Chondrocyte (in vitro differentiated cells): ENCODE measurements around the gene KCNQ1. TPM values are rescaled to one million over a fixed set of nuclear protein-coding genes. Genes with fewer than 3 reads are reported as not detected.

Experiments used
- DNase-seq: peaks from one replicate; pipeline ENCODE4 v3.0.0; 2021; ENCODE audit warnings: mixed read lengths, low spot score
- H3K27ac Mint-ChIP-seq: one replicate; pipeline ENCODE4 v1.8.0; 2021; ENCODE audit warnings: mild to moderate bottlenecking, moderate library complexity, mixed read lengths; ENCODE audit not compliant: unreplicated experiment
- H3K27me3 Mint-ChIP-seq: 2 replicates; pipeline ENCODE4 v1.8.0; 2021; ENCODE audit warnings: low read depth, mixed read lengths
- H3K36me3 Mint-ChIP-seq: 2 replicates; pipeline ENCODE4 v1.8.0; 2021; ENCODE audit warnings: low read depth, mixed read lengths
- H3K4me1 Mint-ChIP-seq: 2 replicates; pipeline ENCODE4 v1.8.0; 2021; ENCODE audit warnings: low read depth, mild to moderate bottlenecking, mixed read lengths
- H3K4me3 Mint-ChIP-seq: one replicate; pipeline ENCODE4 v1.8.0; 2021; ENCODE audit warnings: mild to moderate bottlenecking, moderate library complexity, mixed read lengths; ENCODE audit not compliant: unreplicated experiment
- H3K9me3 Mint-ChIP-seq: 2 replicates; pipeline ENCODE4 v1.8.0; 2021; ENCODE audit warnings: low read depth, mixed read lengths
- total RNA-seq: library from RNA; stranded (reverse); gene quantifications from 3 replicates; pipeline ENCODE4 v1.2.1, GENCODE V29; 2021
- TF ChIP-seq, protein P1 (sequence below): fragments of 200-600 bp; sonication (generic); IDR thresholded peaks from 2 replicates; pipeline ENCODE4 v1.5.0; 2021; ENCODE audit warnings: antibody characterized with exemption, mild to moderate bottlenecking, moderate library complexity

Gene KCNQ1
- total RNA-seq, 1 donor from 2014 or later = not detected

DNA sequence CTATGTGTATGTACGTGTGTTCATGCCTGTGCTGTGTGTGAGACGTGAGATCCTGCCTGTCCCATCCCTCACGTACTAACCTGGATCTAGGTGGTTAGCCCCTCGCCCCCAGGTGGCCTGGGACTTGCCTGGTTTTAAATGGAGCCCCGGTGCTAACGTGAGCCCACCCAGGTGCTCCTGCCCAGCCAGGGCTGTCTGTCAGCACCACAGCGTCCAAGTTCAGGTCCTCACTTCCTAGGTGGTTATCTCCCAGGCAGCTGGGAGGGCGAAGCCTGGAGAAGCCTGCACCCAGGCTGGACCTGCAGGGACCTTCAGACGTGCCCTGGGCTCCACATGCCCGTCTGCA, 86.0 kb downstream of the KCNQ1 start:
- Mint-ChIP-seq H3K4me3 (no peak overlapping the region), H3K4me1 (peaks cover 12% of the 10 kb centered on the region)
- DNase-seq = peak; percentile 80

DNA sequence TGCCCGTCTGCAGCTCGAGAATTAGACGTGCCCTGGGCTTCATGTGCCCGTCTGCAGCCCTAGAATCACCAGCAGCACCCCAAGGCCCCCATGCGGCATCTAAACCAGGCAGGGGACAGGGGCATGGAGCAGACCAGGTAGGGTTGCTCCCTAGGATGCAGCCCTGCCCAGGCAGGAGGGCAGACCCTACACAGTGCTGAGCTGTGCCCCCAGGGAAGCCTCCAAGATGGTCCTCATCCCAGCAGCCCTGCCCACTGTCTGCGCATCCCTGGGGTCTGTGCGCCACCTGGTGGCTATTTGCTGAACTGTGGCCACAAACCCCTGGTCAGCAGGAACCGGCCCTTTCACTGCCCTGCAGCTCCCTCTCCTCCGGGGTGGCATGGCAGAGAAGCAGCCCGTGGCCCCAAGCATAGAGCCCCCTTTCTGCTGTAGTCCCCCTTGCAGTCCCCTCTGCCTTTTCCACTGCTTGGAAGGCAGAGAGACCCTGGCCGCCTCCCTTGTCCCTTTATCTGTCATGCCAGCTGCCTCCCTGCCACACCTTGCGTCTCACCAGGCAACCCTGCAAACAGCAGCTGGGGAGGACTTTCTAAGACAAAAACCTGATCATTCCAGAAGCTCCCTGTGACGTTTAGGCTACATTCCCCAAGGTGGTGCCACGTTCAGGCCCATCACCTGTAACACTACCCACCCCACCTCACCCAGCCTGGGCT, 86.6 kb downstream of the KCNQ1 start:
- DNase-seq = peak; percentile 81
- H3K27ac Mint-ChIP-seq = no peak overlapping the region
- no peak overlapping the region for H3K4me3 Mint-ChIP-seq
- TF ChIP-seq, protein P1, sequence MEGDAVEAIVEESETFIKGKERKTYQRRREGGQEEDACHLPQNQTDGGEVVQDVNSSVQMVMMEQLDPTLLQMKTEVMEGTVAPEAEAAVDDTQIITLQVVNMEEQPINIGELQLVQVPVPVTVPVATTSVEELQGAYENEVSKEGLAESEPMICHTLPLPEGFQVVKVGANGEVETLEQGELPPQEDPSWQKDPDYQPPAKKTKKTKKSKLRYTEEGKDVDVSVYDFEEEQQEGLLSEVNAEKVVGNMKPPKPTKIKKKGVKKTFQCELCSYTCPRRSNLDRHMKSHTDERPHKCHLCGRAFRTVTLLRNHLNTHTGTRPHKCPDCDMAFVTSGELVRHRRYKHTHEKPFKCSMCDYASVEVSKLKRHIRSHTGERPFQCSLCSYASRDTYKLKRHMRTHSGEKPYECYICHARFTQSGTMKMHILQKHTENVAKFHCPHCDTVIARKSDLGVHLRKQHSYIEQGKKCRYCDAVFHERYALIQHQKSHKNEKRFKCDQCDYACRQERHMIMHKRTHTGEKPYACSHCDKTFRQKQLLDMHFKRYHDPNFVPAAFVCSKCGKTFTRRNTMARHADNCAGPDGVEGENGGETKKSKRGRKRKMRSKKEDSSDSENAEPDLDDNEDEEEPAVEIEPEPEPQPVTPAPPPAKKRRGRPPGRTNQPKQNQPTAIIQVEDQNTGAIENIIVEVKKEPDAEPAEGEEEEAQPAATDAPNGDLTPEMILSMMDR = peak; percentile 89
- H3K36me3 Mint-ChIP-seq = no peaks in the 10 kb centered on the region
- no peaks in the 10 kb centered on the region for H3K9me3 Mint-ChIP-seq
- peaks cover 12% of the 10 kb centered on the region for H3K4me1 Mint-ChIP-seq
- H3K27me3 Mint-ChIP-seq = peaks cover 17% of the 10 kb centered on the region

More for the DNA sequence above, 86.0 kb downstream of the KCNQ1 start:
- Mint-ChIP-seq H3K9me3 (no peaks in the 10 kb centered on the region), H3K36me3 (no peaks in the 10 kb centered on the region), H3K27me3 (peaks cover 20% of the 10 kb centered on the region), H3K27ac (no peak overlapping the region)
- TF ChIP-seq, protein P1 = no peak

DNA sequence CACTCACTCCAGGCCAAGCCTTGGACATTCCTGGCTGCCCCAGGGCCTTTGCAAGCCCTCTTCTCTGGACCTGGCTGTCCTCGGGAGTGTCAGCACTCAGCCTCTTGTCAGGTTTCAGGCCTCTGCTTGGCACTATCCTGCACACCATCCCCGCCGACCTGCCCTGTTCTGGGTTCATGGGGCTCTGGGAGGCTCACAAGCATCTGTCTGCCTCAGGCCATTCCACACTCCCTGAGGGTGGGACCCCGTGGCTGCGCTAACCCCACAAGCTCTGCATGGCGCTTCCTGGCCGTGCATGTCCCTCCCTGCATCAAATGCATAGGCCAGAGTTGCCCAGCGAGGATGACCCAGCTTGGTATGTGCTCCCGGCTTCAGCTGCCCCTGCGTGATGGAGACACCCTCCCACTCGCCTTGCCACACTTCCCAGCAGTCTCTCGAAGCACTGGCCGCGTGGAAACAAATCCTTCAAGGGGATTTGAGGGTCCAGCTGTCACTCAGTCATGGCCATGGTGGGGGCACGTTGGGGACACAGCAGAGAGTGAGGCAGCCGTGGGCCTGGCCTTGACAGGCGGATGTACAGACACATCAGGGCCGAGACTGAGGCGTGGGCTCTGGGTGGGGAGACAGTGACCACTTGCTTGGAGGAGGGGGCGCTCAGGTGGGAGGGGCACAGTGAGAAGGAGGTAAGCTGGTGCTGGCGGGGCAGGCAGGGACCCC, 87.3 kb downstream of the KCNQ1 start:
- H3K9me3 Mint-ChIP-seq = no peaks in the 10 kb centered on the region
- no peak overlapping the region for H3K27ac Mint-ChIP-seq
- peaks cover 12% of the 10 kb centered on the region for H3K4me1 Mint-ChIP-seq
- H3K36me3 Mint-ChIP-seq = no peaks in the 10 kb centered on the region
- H3K4me3 Mint-ChIP-seq = no peak overlapping the region
- TF ChIP-seq, protein P1 = no peak
- peak; percentile 91 for DNase-seq
- peaks cover 15% of the 10 kb centered on the region for H3K27me3 Mint-ChIP-seq

DNA sequence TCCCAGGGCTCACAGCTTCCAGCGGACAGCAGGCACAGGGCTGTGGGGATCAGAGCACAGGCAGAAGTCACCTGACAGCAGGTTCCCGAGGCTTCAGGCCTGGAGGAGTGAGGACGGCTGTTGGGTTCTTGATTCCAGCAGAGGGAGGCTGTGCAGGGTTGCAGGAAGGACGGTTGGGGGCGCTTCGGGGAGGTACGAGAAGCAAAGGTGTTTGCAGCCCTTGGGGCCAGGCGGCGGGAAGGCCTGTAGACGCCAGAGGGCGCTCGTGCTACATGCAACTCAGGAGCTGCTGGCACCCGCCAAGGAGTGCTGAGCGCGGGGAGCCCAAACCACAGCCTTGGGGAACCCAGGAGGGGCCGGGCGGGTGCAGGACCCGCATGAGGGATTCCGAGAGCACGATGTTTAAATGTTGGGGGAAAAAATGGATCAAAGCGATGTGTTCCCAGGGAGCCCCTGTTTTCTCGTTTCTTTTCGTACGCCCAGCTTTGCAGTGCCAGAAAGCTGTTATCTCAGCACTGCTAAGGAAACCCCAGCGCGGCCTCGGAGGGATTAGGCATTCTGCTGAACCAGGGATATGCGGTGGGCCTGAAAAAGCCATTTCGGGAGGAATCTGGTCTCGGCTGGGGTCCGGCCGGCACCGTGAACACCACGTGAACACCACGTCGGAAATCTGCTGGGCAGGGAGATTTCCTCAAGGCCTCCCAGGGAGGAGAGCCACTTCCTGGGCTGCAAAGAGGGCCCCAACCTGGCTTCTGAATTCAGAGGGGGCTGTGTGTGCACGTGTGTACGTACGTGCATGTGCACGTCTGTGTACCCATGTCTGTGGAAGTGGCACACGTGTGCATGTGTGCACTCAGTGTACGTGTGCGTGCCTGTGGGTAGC, 88.1 kb downstream of the KCNQ1 start:
- H3K4me1 Mint-ChIP-seq = peaks cover 12% of the 10 kb centered on the region
- DNase-seq = peak; percentile 93
- peaks cover 11% of the 10 kb centered on the region for H3K27me3 Mint-ChIP-seq
- TF ChIP-seq, protein P1 = peak; percentile 99
- H3K4me3 Mint-ChIP-seq = peak overlapping the region; percentile 61
- H3K9me3 Mint-ChIP-seq = no peaks in the 10 kb centered on the region
- H3K36me3 Mint-ChIP-seq = no peaks in the 10 kb centered on the region
- H3K27ac Mint-ChIP-seq = peak overlapping the region; percentile 90

DNA sequence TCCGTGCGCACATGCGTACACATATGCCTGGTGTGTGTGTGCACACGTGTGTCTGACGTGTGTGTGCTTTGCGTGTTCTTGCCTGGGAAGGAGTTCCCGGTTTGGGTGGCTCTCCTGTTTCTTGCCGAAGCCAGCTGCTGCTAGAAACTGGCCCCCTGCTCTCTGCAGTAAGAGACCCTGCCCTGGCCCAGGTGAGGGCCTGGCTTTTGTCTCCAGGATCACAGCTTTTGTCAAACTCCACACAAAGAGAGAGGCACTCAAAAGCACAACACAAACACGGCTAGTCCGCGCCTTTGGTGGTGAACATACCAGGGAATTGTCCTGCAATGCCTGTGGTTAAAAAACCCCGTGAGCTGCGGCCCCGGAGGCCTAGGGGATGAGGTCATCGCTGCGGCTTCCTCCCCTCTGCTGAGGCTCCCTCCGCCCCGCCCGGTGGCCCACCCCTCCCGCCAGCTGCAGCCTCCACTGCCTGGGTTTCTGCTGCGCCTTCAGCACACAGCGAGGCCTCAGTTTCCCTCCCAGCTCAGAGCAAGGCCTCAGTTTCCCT, 88.9 kb downstream of the KCNQ1 start:
- peak overlapping the region; percentile 90 for H3K27ac Mint-ChIP-seq
- DNase-seq = peak; percentile 94
- peaks cover 14% of the 10 kb centered on the region for H3K27me3 Mint-ChIP-seq
- no peaks in the 10 kb centered on the region for H3K9me3 Mint-ChIP-seq
- peaks cover 12% of the 10 kb centered on the region for H3K4me1 Mint-ChIP-seq
- H3K36me3 Mint-ChIP-seq = no peaks in the 10 kb centered on the region
- TF ChIP-seq, protein P1 = no peak
- no peak overlapping the region for H3K4me3 Mint-ChIP-seq
